ENCODE measurements around the gene TOE1.

Gene TOE1

DNA sequence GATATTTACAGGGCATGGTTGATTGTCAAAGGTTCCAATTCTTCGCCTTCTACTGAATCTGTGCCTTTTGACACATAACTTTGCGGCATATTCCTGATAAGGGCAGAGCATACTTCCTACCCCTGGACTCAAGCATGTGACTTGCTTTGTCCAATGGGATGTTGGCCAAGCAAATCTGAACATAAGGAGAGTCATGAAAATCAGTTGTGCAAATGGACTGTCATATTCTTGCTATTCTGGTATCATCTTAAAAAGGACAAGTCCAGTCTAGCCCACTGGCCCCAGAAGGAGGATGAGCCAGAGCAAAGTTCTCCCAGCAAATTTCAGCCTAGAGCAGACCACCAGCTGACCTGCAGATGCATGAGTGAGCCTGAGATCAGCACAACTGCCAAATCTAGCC lies 41.3 kb downstream of the TOE1 start:
- no peak for TF ChIP-seq CTCF (IDR thresholded peaks at IDR 0.05)

DNA sequence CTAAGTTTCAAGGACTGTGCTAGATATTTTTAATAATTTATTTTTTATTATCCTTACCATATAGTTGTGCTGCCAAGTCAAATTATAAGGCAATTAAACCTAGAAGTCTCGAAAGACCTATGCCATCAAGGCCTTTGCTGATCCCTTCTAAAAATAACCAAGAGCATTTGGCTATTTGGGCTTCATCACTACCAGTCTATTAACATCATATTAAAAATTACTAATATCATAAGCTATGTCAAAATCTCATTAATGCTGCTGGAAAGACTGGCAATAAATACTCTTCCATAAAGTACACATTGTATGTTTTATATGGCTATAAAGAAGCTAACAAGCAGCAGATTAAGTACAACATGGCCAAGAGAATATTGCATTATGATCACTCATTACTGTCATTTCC lies 43.2 kb downstream of the TOE1 start:
- TF ChIP-seq CTCF (IDR thresholded peaks at IDR 0.05): no peak

DNA sequence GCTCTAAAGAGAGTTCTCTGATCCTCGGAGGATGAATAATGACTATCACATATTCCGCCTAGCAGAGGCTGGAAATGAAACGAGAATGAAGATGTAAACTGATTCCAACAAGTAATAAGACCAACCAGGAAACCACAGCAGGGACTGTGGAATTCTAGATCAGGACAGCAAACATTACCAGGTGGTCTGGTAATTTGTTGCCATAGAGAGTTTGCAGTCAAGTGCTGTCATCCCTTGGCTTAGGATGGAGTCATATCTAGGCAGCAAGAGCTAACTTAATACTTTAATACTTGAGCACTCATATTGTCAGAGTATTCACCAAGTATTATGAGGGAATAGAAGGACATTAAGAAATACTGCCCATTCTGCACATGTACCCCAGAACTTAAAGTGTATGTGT lies 45.3 kb downstream of the TOE1 start:
- TF ChIP-seq CTCF (IDR thresholded peaks at IDR 0.05): no peak

GRCh38 chr1:45386219-45386618 lies 46.2 kb downstream of the TOE1 start:
- no peak for TF ChIP-seq CTCF (IDR thresholded peaks at IDR 0.05)
